Hematopoietic multipotent progenitor cell (in vitro differentiated cells): ENCODE measurements around the gene TMEM232. TPM values are rescaled to one million over a fixed set of nuclear protein-coding genes. Genes with fewer than 3 reads are reported as not detected.
"Not testable (repeated sequence)": the region's sequence is repeated elsewhere in the genome, so short reads cannot be mapped to it uniquely, and the experiment has no call there.

Experiments
- DNase-seq, 3 donors: peaks; one replicate each; pipeline ENCODE4 v3.0.0-alpha.2; 2011 to 2015; ENCODE audit warnings: low read depth in 2 of 3, low spot score in 2 of 3
- total RNA-seq: library from RNA; depleted of rRNA; stranded (reverse); fragments of >200 nt; gene quantifications from one replicate; pipeline ENCODE4 v1.2.3, GENCODE V29; 2012

Gene TMEM232
- 1.9 TPM for total RNA-seq

DNA sequence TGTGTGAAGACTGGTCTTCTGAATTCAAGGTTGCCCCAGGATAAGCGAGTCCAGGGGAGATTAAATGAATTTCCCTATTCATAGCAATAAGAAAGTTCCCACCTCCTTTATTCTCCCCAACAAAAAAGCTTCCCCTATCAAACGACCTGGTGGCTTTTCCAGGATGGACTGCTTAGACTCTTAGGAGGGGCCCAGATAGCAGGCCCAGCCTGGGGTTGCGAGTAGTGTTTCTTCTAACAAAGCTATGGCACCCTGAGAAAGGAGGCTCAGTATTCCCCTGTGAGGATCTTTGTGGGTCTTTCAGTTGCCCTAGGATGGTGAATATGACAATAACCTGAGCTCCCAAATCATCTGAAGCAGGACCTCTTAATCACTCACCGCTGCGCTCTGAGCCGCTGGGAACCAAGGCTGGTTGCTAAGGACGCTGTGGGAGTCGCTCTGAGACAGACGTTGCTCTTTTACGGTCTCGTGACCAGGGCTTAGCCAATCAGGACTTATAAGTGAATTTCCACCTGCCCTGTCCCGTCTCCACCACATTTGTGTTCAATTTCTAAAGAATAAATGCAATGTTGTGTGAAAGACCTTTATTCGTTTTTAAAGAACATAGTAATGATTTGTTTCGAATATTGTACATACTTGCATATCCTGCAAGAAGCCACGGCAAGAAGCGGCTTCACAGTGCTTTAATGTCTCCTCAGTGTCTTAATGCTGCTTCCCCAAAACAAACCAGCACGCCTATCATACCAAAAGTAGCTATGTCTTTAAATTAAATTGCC is at the start of gene TMEM232:
Gene TMEM232, minus strand, starts transcription at position 423 of the 776 bp plus-strand sequence. CDS start 59,319 bp downstream, outside the sequence.
- DNase-seq, result peak; percentile 48 to 89 (median 81)

DNA sequence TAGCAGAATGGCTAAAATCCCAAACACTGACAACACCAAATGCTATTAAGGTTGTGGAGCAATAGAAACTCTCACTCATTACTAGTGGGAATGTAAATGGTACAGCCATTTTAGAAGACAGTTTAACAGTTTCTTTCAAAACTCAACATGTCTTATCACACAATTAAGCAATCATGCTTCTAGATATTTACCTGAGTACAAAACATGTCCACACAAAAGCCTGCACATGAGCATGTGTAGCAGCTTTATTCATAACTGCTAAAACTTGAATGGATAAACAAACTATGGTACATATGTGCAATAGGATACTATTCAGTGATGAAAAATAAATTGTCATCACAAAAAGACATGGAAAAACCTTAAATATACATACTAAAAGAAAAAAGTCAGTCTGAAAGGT is 43.8 kb upstream of the TMEM232 start:
- no peak for DNase-seq

DNA sequence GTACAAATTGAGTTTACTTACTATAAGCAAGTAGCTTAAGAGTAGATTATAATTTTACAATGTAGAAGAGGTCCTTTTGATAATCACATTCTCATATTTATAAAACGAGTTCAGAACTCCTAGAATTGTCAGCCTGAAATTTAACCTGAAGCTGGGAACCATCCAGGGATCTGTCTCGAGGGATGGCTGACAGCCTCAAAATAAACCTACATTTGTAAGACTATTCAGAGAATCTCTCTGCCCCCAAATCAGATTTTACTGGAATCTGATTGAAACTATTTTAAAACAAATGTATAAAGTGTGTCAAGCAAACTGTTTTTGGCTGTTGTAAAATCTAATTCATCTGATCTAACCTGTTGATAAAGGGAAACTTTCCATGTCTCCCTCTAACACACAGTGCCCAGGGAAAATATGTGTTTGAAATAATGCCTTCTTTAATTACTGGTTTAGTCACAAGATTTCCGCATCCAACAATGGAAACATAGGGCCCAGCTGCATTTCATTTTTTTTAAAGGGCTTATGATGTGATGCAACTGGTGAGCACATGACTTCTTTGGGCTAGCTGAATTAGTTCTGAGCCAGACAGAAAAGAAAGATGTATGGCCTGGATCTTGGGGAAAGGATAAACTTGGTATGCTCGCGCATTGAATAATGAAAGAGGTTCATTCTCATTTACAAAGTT is 42.7 kb upstream of the TMEM232 start:
- DNase-seq, result no peak

DNA sequence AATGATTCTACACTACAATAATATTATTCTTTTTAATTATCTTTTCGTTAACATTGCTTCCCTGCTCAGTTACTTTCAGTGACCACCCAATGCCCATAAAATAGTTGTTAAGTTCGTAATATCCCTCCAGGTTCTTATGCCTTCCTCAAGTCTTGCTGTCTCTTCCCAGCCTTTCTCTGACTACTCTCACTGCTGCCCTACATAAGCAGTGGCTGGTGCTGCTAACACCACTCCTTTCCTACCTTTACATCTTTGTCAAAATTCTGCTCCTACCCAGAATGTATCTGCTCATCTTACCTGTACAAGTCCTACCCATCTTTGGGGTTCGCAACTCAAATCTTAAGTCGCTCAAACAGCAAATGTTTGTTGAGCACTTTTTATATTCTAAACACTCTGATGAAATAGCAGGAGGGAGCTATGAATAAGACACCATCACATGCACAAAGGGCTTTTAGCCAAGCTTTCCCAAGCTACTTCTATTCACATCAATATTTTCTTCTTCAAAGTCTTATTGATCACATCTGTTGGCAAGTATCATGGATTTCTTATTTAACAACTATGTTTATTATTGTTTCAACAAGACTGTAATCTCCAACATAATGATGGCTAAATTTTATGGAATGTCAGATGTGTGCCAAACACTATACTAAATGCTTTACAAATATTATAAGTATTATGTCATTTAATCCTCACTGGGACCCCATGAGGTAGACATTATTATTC is 41.8 kb upstream of the TMEM232 start:
- no peak for DNase-seq

DNA sequence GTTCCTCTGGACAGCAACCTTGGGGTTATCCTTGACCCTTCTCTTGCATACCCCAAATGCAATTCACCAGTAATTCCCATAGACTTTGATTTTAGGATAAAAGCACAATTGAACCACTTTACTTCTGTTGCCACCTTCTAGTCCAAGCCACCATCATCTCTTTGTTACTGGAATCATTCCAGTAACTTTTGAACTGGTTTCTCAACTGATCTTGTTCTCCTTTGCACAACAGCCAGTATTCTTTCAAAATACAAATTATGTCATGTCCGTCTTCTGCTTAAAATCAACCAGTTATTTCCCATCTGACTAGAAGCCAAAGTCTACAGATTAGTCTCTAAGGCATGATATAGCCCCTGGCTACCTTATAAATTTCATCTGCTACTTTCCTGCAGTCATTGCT is 33.7 kb upstream of the TMEM232 start:
- DNase-seq, result no peak

DNA sequence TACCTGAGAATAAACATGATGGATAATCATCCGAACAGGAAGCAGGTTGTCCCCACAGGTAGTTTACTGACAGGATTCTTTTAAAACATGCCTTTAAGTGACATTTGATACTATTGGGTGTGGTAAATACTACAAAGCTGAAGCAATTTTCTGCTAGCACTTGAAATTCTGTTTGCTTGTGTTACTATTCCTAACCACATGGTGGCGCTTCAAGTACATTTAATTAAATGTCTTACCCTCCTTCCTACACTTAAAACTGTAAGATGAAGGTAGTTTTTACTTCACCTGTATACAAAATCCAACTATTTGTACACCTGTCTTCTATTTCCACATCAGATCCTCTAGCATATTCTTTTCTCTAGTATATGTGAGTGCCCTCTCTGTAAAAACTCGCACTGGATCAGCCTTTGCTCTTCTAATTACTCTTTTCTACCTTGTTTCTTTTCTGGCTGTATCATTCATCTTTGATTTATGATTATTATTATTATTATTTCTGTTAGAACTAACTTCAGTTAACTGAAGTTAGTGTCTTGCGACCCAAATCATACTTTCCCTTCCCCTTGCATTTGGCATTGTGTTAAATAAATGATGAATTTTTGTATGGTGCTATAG is 30.8 kb upstream of the TMEM232 start:
- peak in 2 of 3 donors; percentile 28 to 64 for DNase-seq

DNA sequence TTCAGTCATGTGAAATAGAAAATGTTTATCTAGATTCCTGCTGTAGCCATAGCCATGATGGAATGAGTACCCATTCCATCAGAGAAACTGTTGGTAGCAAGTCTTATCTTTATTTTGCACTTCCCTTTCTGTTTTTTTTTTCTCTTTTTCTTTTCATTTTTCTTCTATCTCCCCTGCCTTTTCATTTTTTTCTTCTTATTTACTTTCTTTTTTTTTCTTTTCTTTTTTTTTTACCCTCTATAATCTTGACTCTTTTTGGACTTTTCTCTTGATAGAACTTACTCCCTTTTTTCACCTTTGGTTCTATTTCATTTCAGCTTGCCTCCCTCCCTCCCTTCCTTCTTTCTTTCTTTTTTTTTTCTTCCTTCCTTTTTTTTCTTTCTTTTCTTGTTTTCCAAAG is 27.7 kb upstream of the TMEM232 start:
- DNase-seq, result no peak

DNA sequence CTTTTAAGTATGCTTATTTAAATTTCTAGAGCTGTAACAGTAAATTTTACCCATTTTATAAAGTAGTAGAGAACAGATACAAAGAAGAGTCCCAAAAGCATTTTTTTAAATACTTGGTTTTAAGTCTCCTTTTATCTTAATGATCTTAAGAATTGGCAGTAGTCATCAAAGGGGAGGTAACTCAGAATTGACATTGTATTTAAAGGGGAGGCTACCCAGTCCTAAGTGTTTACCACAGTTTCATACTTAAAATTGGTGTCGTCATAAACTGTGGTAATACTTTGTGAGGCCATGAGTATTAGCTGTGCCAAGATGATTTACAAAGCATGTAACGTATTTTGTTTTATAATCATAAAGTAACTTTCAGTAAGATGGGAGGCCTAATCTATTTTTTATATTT is 27.1 kb upstream of the TMEM232 start:
- DNase-seq, result no peak

DNA sequence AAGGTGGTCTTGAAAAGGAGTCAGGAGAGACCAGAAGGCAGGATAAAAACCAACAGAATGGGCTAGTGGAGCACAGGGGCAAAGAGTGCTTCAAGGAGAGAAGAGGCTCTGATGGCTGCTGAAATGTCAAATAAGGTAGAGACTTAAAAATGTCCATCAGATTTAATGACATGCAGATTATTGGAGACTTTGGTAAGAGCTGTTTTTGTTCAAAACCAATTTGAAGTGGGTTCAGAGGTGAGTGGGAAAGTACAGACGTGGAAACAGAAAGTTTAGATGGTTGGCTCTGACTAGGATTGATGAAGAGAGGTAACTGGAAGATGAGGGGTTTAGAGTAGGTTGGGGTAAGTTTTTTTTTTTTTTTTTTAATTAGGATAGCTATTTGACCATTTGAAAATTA is 26.5 kb upstream of the TMEM232 start:
- no peak for DNase-seq

DNA sequence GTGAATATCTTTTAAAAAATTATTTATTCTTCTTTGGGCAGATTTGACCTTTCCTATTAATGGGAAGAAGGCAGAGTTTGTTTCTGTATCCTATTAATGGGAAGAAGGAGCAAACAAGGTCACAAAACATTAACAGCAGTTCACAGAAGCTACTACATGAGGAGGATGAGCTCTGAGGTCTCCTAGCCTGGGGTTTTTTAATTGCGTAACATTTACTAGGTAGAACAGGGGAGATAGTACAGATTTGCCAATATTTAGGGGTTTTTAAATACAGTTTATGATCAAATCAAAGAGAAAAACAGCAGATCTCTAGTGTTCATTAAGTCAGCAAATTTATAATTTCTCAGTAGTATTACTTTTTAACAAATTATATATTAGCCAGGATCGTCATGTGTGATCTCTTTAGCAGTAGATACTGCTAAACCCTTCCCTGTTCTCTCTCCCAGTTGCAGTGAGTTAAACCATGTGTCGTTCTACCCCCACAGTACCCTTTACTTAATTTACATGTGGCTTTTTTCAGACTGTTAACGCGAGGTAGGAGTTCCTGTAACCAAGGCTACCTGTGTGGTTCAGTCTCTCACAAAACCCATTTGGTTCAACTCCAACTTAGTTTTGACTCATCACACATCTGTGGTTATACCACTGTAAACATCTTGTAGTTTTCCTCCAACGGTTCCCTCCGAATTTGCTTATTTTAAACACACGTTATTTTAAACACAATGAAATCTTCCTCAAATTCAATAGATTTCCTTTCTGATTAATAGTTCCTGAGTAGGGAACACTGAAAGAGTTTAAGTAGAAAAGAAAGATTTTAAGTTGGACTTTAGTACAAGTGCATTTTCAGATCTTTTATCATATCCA is 25.7 kb upstream of the TMEM232 start:
- DNase-seq, result no peak

DNA sequence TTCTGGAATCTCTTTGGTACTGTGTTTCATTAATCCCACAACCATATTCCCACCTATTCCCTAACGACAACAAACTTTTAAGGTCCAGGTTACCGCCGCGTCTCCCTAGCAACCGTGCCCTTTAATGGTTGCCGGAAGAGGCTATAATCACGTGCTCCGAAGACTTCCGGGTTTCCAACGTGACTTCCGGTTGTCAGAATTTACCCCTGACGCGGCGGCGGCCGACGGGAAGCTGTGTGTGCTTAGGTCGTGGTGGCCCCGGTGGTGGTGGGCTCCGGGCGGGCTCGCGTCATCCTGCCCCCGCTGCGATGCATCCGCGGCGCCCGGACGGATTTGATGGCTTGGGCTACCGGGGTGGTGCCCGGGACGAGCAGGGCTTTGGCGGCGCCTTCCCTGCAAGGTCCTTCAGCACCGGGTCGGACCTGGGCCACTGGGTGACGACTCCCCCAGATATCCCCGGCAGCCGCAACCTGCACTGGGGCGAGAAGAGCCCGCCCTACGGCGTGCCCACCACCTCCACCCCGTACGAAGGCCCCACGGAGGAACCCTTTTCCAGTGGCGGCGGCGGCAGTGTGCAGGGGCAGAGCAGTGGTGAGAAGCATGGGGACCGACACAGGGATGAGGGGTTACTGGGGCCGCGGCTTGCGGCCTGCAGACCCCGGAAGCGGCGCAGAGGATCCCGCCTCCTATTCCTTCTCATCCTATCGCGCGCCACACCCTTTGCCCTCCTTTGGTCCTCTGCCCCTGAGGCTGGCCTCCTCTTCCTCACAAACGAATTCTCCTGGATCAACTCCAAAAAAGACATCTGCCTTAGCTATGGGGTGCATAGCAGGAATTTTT is 12.6 kb upstream of the TMEM232 start, which contains the start of gene SLC25A46:
Gene SLC25A46, plus strand, starts transcription at position 196 of the 840 bp plus-strand sequence. Its CDS starts 113 bp downstream, at position 309.
- DNase-seq, result peak; percentile 82 to 96 (median 93)

DNA sequence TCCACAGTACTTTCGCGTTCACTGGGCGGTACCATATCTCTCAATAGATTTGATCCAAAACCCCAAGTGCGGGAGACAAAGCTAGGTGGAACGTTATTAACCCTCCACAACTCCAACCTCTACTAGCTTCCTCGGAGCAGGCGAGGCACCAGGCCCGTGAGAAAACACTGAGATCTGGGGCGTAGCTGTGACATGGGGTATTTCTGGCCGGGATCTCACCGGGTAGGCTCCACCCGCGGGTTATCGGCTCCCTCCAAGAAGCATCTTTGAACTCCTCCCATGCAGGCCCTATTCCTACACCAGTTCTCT is 12.0 kb upstream of the TMEM232 start:
- DNase-seq, result no peak

DNA sequence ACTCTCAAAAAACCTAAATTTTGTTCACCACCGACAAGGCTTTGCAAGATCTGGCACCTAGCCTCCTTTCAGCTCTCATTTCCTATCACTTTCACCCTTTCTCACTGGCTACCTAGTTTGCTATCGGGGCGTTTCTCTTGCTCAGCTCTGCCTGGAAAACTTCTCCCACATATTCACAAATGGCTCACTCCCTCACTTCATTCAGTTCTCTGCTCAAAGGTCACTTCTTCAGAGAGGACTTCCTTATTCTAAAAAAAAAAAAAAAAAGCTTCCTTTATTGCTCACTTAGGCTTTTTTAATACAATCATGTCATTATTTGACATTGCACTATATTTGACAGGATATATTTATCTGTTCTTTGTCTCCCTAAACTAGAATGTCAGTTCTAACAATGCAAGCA is 10.3 kb upstream of the TMEM232 start:
- no peak for DNase-seq

DNA sequence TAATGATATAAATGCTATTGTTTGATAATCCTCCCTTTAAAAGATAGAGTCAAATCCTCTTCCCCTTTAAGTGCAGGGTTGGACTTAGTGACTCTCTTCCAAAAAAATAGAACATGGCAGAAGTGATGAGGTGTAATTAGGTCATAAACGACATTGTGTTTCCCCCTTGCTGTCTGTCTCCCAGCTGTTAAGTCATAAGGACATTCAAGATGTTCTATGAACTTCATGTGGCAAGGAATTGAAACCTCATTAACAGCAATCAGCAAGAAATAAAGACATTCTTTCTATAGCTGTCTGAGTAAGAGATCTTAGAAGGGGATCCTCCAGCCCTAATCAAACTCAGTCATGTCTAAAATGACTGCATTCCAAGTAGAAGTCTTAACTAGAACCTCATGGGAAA is 9.1 kb upstream of the TMEM232 start:
- no peak for DNase-seq

DNA sequence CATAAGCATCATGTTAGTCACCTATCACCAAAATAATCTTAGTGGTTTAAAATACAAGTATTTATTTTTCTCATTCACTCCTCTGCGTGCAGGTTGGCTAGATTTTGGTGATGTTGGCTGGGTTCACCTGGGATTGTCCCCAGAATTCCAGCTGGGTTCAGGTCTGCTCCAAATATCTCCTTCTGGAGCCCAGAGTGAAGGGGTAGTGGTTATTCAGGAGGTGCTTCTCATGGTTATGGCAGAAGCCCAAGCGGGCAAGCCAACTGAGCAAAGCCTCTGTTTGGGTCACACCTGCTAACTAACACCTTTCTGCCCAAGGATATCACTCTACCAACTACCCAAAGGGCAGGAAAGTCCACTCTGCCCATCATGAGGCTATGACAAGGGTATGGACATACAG is 7.6 kb upstream of the TMEM232 start:
- no peak for DNase-seq

DNA sequence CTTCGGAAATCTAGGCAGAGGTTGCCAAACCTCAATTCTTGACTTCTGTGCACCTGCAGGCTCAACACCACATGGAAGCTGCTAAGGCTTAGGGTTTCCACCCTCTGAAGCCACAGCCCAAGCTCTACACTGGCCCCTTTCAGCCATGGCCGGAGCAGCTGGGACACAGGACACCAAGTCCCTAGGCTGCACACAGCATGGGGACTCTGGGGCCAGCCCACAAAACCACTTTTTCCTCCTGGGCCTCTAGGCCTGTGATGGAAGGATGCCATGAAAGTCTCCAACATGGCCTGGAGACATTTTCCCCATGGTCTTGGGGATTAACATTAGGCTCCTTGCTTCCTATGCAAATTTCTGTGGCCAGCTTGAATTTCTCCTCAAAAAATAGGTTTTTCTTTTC is 5.0 kb upstream of the TMEM232 start:
- not testable (repeated sequence) for DNase-seq

DNA sequence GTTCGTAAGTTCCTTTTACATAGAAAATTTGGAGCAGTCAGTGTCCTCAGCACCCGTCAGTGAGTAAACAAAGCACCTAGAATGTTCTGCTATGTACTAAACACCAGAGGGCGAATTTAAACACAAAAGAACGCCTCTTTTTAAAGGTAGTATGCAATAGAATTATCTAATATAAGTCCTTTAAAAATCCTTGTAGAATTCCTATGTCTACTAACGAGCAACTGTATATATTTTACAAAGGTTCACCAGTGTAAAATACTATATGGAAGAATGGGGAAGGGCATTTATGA is 499 bp upstream of the TMEM232 start:
- DNase-seq, result no peak

DNA sequence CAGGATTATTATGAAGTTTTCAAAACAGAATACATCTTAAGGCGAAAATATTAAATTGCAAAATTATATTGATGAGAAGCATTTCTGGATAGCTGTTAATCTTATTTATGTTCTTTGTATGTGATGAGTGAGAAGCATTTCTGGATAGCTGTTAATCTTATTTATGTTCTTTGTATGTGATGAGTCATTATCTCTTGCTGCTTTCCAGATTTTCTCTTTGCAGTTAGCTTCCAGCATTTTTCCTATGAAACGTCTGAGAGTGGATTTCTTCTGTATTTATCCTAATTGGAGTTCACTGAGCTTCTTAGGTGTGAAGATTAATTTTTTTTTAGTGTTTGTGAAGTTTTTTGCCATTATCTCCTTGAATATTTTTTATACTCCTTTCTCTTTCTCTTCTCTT is 8.2 kb downstream of the TMEM232 start:
- DNase-seq, result no peak
